ENCODE results near the gene DHRSX. TPM values are rescaled to one million over a fixed set of nuclear protein-coding genes. Genes with fewer than 3 reads are reported as not detected.
A peak's percentile ranks its signal among the peaks of the same experiment; 100 is the strongest.

The DHRSX gene
- total and polyA plus RNA-seq, 2 of the 13 experiments (the other 11 are each of a cell fraction or from before 2014, with no cell fraction given) = 15.5 to 24.3 TPM

GRCh38 chrX:2264179-2265030 lies 236.4 kb downstream of the DHRSX start (continued):
- TF ChIP-seq, protein P1, sequence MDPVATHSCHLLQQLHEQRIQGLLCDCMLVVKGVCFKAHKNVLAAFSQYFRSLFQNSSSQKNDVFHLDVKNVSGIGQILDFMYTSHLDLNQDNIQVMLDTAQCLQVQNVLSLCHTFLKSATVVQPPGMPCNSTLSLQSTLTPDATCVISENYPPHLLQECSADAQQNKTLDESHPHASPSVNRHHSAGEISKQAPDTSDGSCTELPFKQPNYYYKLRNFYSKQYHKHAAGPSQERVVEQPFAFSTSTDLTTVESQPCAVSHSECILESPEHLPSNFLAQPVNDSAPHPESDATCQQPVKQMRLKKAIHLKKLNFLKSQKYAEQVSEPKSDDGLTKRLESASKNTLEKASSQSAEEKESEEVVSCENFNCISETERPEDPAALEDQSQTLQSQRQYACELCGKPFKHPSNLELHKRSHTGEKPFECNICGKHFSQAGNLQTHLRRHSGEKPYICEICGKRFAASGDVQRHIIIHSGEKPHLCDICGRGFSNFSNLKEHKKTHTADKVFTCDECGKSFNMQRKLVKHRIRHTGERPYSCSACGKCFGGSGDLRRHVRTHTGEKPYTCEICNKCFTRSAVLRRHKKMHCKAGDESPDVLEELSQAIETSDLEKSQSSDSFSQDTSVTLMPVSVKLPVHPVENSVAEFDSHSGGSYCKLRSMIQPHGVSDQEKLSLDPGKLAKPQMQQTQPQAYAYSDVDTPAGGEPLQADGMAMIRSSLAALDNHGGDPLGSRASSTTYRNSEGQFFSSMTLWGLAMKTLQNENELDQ (CRISPR knock-in tag; IDR thresholded peaks at IDR 0.05; ENCODE audit: borderline replicate concordance) = no peak
- TF ChIP-seq ZBTB43 (CRISPR knock-in tag; conservative IDR thresholded peaks at IDR 0.05) (no peak), HNRNPL (IDR thresholded peaks at IDR 0.05; ENCODE audit: low read depth, low read length) (peak; percentile 82)

GRCh38 chrX:2263203-2263602 lies 237.6 kb downstream of the DHRSX start:
- BruUV-seq (replicated peaks) = no TSS peak
- no peak overlapping the region for H3K4me3 ChIP-seq (replicated peaks in 1 of 3; ENCODE audit: insufficient read depth in 1 of 3, low read depth in 2 of 3, low read length in 3 of 3)
- H3K27ac ChIP-seq (ENCODE audit: extremely low read length, insufficient read depth, low read length) = no peak overlapping the region
- in situ Hi-C loops (cut with HindIII; ENCODE audit: extremely low pct_ligation_motif_present, low pct_unique_long_range_greater_than_20kb) (no loop called here), intact Hi-C loops (cut with micrococcal nuclease; ENCODE audit: unreplicated experiment) (no loop called here)
- no peaks in the 10 kb centered on the region for H3K4me1 ChIP-seq (ENCODE audit: insufficient read depth, low read length)
- no peaks in the 10 kb centered on the region for H3K9me3 ChIP-seq (ENCODE audit: low read length)
- no peak for ATAC-seq
- H4K20me1 ChIP-seq (ENCODE audit: insufficient read depth, low read length) = no peaks in the 10 kb centered on the region
- no peak overlapping the region for H2AFZ ChIP-seq (ENCODE audit: low read length)
- H3K9ac ChIP-seq (ENCODE audit: insufficient read depth, low read depth, low read length) = no peak overlapping the region
- WGBS (ENCODE audit: low lambda C conversion rate) = 96% methylated on average over 8 of the region's 10 CpGs
- no peak for FAIRE-seq
- no peak overlapping the region for H3K4me2 ChIP-seq (ENCODE audit: low read depth, low read length)
- POLR2A ChIA-PET = no interaction called here
- H3K79me2 ChIP-seq (ENCODE audit: insufficient read depth, low read length) = no peaks in the 10 kb centered on the region
- DNase-seq (ENCODE audit: low spot score) = no peak
- CTCF ChIA-PET (ENCODE audit: low intra/inter-chr PET ratio, low total read pairs) = no interaction called here
- H3K27me3 ChIP-seq (ENCODE audit: control insufficient read depth in 1 of 2, insufficient read depth in 2 of 2, low read length in 2 of 2) = no peaks in the 10 kb centered on the region
- H3K36me3 ChIP-seq (replicated peaks in 1 of 2; ENCODE audit: control insufficient read depth in 1 of 2, insufficient read depth in 2 of 2, low read length in 2 of 2) = peaks cover 2 to 9% of the 10 kb centered on the region in 2 experiments; a peak in 3 of 5 replicates
- TF ChIP-seq EEA1 (CRISPR knock-in tag; IDR thresholded peaks at IDR 0.05; ENCODE audit: borderline replicate concordance) (no peak), ZNF234 (CRISPR knock-in tag; conservative IDR thresholded peaks at IDR 0.05) (no peak), IRF2 (CRISPR knock-in tag; IDR thresholded peaks at IDR 0.05) (no peak), MXD3 (CRISPR knock-in tag; IDR thresholded peaks at IDR 0.05) (no peak), KLF16 (CRISPR knock-in tag; IDR thresholded peaks at IDR 0.05) (no peak), EHMT2 (IDR thresholded peaks at IDR 0.05; ENCODE audit: borderline replicate concordance, low read depth, low read length) (no peak), ZXDC (CRISPR knock-in tag; IDR thresholded peaks at IDR 0.05) (no peak), HMGA1 (CRISPR knock-in tag; conservative IDR thresholded peaks at IDR 0.05) (no peak)
- TF ChIP-seq, protein P2, sequence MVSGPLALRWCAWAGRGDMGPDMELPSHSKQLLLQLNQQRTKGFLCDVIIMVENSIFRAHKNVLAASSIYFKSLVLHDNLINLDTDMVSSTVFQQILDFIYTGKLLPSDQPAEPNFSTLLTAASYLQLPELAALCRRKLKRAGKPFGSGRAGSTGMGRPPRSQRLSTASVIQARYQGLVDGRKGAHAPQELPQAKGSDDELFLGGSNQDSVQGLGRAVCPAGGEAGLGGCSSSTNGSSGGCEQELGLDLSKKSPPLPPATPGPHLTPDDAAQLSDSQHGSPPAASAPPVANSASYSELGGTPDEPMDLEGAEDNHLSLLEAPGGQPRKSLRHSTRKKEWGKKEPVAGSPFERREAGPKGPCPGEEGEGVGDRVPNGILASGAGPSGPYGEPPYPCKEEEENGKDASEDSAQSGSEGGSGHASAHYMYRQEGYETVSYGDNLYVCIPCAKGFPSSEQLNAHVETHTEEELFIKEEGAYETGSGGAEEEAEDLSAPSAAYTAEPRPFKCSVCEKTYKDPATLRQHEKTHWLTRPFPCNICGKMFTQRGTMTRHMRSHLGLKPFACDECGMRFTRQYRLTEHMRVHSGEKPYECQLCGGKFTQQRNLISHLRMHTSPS (CRISPR knock-in tag; IDR thresholded peaks at IDR 0.05; ENCODE audit: low read depth) = no peak

All from HepG2 (cell line).